Tibial nerve (tissue), 4 donors: Measurements from ENCODE around the gene MEIS2.

Source experiments
- CTCF ChIP-seq, 5 experiments: fragments of 200-600 bp in 3 of 5; fragments of 450-650 bp in 2 of 5; sonication (generic) in 3 of 5; IDR thresholded peaks; one replicate each; pipeline ENCODE4 v1.5.1; 2016 to 2019; ENCODE audit warnings: antibody characterized with exemption in 5 of 5, mild to moderate bottlenecking in 3 of 5, moderate library complexity in 2 of 5
- EP300 ChIP-seq, 2 donors: sonication (generic); formaldehyde crosslinking; IDR thresholded peaks; one replicate each; pipeline ENCODE4 v1.6.1; 2017; ENCODE audit warnings: antibody characterized with exemption in 2 of 2, mild to moderate bottlenecking in 1 of 2

- TF ChIP-seq CTCF (IDR thresholded peaks at IDR 0.05) = no peak
- TF ChIP-seq EP300 (IDR thresholded peaks at IDR 0.05) = no peak
Observed at GRCh38 chr15:37020852-37021251, 79.5 kb downstream of the MEIS2 start.
